SU-DHL-6 (cell line): ENCODE measurements around the gene ZDHHC19.
"Not testable (repeated sequence)": the region's sequence is repeated elsewhere in the genome, so short reads cannot be mapped to it uniquely, and the experiment has no call there.

Experiments
- H2AFZ ChIP-seq: fragments of 200-600 bp; sonication (generic); 2 replicates; pipeline ENCODE4 v1.6.1; 2014; ENCODE audit warnings: low read depth, mild to moderate bottlenecking, moderate library complexity, mixed read lengths, antibody characterized with exemption, low read length; ENCODE audit not compliant: severe bottlenecking
- H3F3A ChIP-seq: fragments of 200-600 bp; shearing (Covaris generic); 2 replicates; pipeline ENCODE4 v1.6.0; 2016; ENCODE audit warnings: antibody characterized with exemption, mild to moderate bottlenecking; ENCODE audit not compliant: insufficient read depth
- H3K27ac ChIP-seq: fragments of 200-600 bp; sonication (generic); 2 replicates; pipeline ENCODE4 v1.5.1; 2016; ENCODE audit warnings: low read depth, mild to moderate bottlenecking, low read length, moderate library complexity, mixed read lengths
- H3K27me3 ChIP-seq: fragments of 200-600 bp; sonication (generic), shearing (Covaris generic); 2 replicates; pipeline ENCODE4 v1.6.0; 2014; ENCODE audit warnings: mild to moderate bottlenecking, low read length
- H3K36me3 ChIP-seq: fragments of 200-600 bp; sonication (generic); 2 replicates; pipeline ENCODE4 v1.6.1; 2014; ENCODE audit warnings: mild to moderate bottlenecking, low read length, mixed read lengths
- H3K4me2 ChIP-seq: fragments of 300-600, 200-600 bp; shearing (Covaris generic), sonication (generic); 2 replicates; pipeline ENCODE4 v1.6.0; 2014; ENCODE audit warnings: low read length, low read depth, mild to moderate bottlenecking; ENCODE audit not compliant: poor library complexity, severe bottlenecking
- H3K4me3 ChIP-seq: fragments of 200-600 bp; sonication (generic); 2 replicates; pipeline ENCODE4 v1.5.1; 2014; ENCODE audit warnings: antibody characterized with exemption, low read length, mild to moderate bottlenecking, mixed read lengths; ENCODE audit not compliant: insufficient read depth, poor library complexity, severe bottlenecking
- H3K79me2 ChIP-seq: fragments of 200-600 bp; sonication (generic); 2 replicates; pipeline ENCODE4 v1.6.1; 2014; ENCODE audit warnings: mild to moderate bottlenecking, low read length, moderate library complexity; ENCODE audit not compliant: insufficient read depth
- H3K9ac ChIP-seq: fragments of 200-600 bp; sonication (generic); 2 replicates; pipeline ENCODE4 v1.7.0; 2014; ENCODE audit warnings: mild to moderate bottlenecking, low read length
- H3K9me2 ChIP-seq: fragments of 200-600 bp; sonication (generic); replicated peaks from 2 replicates; pipeline ENCODE4 v1.6.1; 2014; ENCODE audit warnings: low read length; ENCODE audit not compliant: insufficient read depth
- H3K9me3 ChIP-seq: fragments of 200-600 bp; sonication (generic); 2 replicates; pipeline ENCODE4 v1.6.1; 2014; ENCODE audit warnings: low read length, mixed read lengths; ENCODE audit not compliant: insufficient read depth
- H4K20me1 ChIP-seq: fragments of 200-600 bp; sonication (generic); 2 replicates; pipeline ENCODE4 v1.6.1; 2014; ENCODE audit warnings: low read depth, mild to moderate bottlenecking, antibody characterized with exemption, low read length, moderate library complexity, mixed read lengths
- CTCF ChIP-seq: fragments of 200-600 bp; sonication (generic); IDR thresholded peaks from one replicate; pipeline ENCODE4 v1.5.1; 2017; ENCODE audit warnings: antibody characterized with exemption, mild to moderate bottlenecking, low read length, moderate library complexity; ENCODE audit not compliant: insufficient read depth, poor library complexity, severe bottlenecking
- EZH2phosphoT487 ChIP-seq: fragments of 200-600 bp; sonication (generic), shearing (Covaris generic); conservative IDR thresholded peaks from 2 replicates; pipeline ENCODE4 v1.6.1; 2018; ENCODE audit warnings: mild to moderate bottlenecking, antibody characterized with exemption, low read length, moderate library complexity, mixed read lengths

The ZDHHC19 gene

GRCh38 chr3:196168808-196169391 is 42.3 kb downstream of the ZDHHC19 start:
- no peak for TF ChIP-seq EZH2phosphoT487
- TF ChIP-seq CTCF, result no peak
- Histone ChIP-seq H2AFZ (no peak overlapping the region), H3F3A (no peaks in the 10 kb centered on the region), H3K27me3 (no peaks in the 10 kb centered on the region), H4K20me1 (no peaks in the 10 kb centered on the region), H3K4me2 (no peak overlapping the region), H3K9me2 (no peaks in the 10 kb centered on the region), H3K9ac (no peak overlapping the region), H3K9me3 (no peaks in the 10 kb centered on the region), H3K4me3 (no peak overlapping the region), H3K79me2 (no peaks in the 10 kb centered on the region), H3K36me3 (no peaks in the 10 kb centered on the region), H3K27ac (no peak overlapping the region)

GRCh38 chr3:196166741-196167140 is 44.5 kb downstream of the ZDHHC19 start:
- Histone ChIP-seq H3F3A (no peaks in the 10 kb centered on the region), H3K9ac (no peak overlapping the region), H3K9me3 (no peaks in the 10 kb centered on the region), H3K79me2 (no peaks in the 10 kb centered on the region), H3K27ac (no peak overlapping the region), H3K4me2 (no peak overlapping the region), H4K20me1 (no peaks in the 10 kb centered on the region), H3K9me2 (no peaks in the 10 kb centered on the region), H3K36me3 (no peaks in the 10 kb centered on the region), H2AFZ (no peak overlapping the region), H3K27me3 (no peaks in the 10 kb centered on the region), H3K4me3 (no peak overlapping the region)
- TF ChIP-seq CTCF, result no peak
- TF ChIP-seq EZH2phosphoT487, result no peak

GRCh38 chr3:196165850-196166249 is 45.4 kb downstream of the ZDHHC19 start:
- H2AFZ ChIP-seq, result no peak overlapping the region
- no peak overlapping the region for H3K4me2 ChIP-seq
- H3K79me2 ChIP-seq, result no peaks in the 10 kb centered on the region
- no peak overlapping the region for H3K27ac ChIP-seq
- H3K9me2 ChIP-seq, result no peaks in the 10 kb centered on the region
- no peak overlapping the region for H3K9ac ChIP-seq
- TF ChIP-seq CTCF (no peak), EZH2phosphoT487 (no peak)
- H3K4me3 ChIP-seq, result no peak overlapping the region
- H3K27me3 ChIP-seq, result no peaks in the 10 kb centered on the region
- H4K20me1 ChIP-seq, result no peaks in the 10 kb centered on the region
- H3K36me3 ChIP-seq, result no peaks in the 10 kb centered on the region
- no peaks in the 10 kb centered on the region for H3K9me3 ChIP-seq
- H3F3A ChIP-seq, result no peaks in the 10 kb centered on the region

- not testable (repeated sequence) for H3K4me2 ChIP-seq, H3K9me2 ChIP-seq, H2AFZ ChIP-seq, H3K4me3 ChIP-seq, H3K36me3 ChIP-seq, H3K9me3 ChIP-seq, H3K9ac ChIP-seq, H3K27me3 ChIP-seq, H3K79me2 ChIP-seq, H3F3A ChIP-seq, H3K27ac ChIP-seq, H4K20me1 ChIP-seq
These were observed 46.1 kb downstream of the ZDHHC19 start for GRCh38 chr3:196165006-196165575.
